Bronchial epithelial cell (primary cell): Measurements from ENCODE around the gene PPARGC1A. TPM values are rescaled to one million over a fixed set of nuclear protein-coding genes. Genes with fewer than 3 reads are reported as not detected.

Experiments
- DNase-seq: peaks from one replicate; pipeline ENCODE4 v3.0.0-alpha.2; 2010; ENCODE audit warnings: low read depth
- FAIRE-seq: peaks from 2 replicates; lab custom pipeline; 2011; peaks lifted over from hg19 to GRCh38; lab: Jason Lieb, UNC
- H3K27me3 ChIP-seq: 2 replicates; pipeline ENCODE4 v1.5.1; 2011; ENCODE audit warnings: low read length; ENCODE audit not compliant: control insufficient read depth, insufficient read depth
- H3K36me3 ChIP-seq: 2 replicates; pipeline ENCODE4 v1.5.1; 2011; ENCODE audit warnings: low read length; ENCODE audit not compliant: control insufficient read depth, insufficient read depth
- H3K4me3 ChIP-seq: 2 replicates; pipeline ENCODE4 v1.5.1; 2011; ENCODE audit warnings: mild to moderate bottlenecking, low read depth, low read length, control low read depth
- CTCF ChIP-seq: IDR thresholded peaks from 2 replicates; pipeline ENCODE4 v1.5.1; 2011; ENCODE audit warnings: mild to moderate bottlenecking, moderate library complexity, low read length, control low read depth, inconsistent platforms; ENCODE audit not compliant: insufficient read depth, severe bottlenecking
- total RNA-seq: library from RNA; depleted of rRNA; stranded (reverse); fragments of >200 nt; gene quantifications from 2 replicates; pipeline ENCODE4 v1.2.1, GENCODE V29; 2014

PPARGC1A gene
- total RNA-seq, 1 donor from 2014 or later = 1.6 TPM

GRCh38 chr4:23811161-23811560 is 78.7 kb downstream of the PPARGC1A start:
- no peak for TF ChIP-seq CTCF
- DNase-seq (no peak), FAIRE-seq (no peak)
- Histone ChIP-seq H3K36me3 (no peaks in the 10 kb centered on the region), H3K27me3 (no peaks in the 10 kb centered on the region), H3K4me3 (no peak overlapping the region)

- no peak for FAIRE-seq
- DNase-seq = no peak
- Histone ChIP-seq H3K27me3 (no peaks in the 10 kb centered on the region), H3K4me3 (no peak overlapping the region), H3K36me3 (no peaks in the 10 kb centered on the region)
- TF ChIP-seq CTCF = no peak
Observed at GRCh38 chr4:23805450-23805851, 84.4 kb downstream of the PPARGC1A start.

DNA sequence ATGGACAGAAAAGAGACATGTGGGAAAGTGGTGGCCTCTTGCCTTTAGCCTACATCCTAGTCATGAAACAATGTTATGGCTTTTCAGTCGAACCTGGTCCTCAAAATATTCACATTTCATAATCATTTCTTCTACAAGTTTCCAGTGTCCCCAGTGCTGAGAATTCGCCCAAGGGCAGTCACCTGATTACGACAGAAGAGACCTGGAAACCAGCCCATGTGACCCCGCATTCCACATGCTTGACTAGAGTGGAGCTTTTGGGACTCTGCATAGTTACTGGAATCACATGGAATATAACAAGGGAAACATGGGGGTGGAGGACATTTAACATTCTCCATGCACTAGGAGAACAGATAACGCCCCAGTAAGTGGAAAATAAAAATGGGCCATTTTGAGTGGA is 100.1 kb downstream of the PPARGC1A start:
- DNase-seq (no peak), FAIRE-seq (no peak)
- H3K4me3 ChIP-seq = no peak overlapping the region
- no peaks in the 10 kb centered on the region for H3K36me3 ChIP-seq
- TF ChIP-seq CTCF = no peak
- H3K27me3 ChIP-seq = no peaks in the 10 kb centered on the region

GRCh38 chr4:23788460-23788859 is 101.4 kb downstream of the PPARGC1A start:
- DNase-seq = peak; percentile 51
- Histone ChIP-seq H3K36me3 (no peaks in the 10 kb centered on the region), H3K27me3 (no peaks in the 10 kb centered on the region), H3K4me3 (no peak overlapping the region)
- TF ChIP-seq CTCF = no peak
- no peak for FAIRE-seq

DNA sequence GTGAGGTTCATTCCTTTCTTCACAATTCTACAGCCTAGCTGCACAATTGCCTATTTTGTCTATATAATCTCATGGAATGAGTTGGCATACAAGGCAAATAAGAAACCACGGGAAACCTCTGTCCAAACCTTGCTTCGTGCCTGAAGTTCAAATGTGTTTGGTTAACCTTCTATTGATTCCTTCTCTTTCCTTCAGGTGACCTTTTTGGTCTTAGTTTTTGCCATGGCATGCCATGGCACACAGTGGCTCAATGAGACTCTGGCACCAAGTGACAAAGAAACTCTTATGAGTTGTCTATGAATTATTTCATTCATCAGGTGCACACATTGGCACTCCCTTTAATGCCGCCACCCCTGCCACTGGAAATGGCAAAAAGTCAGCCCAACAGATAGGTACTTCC is 101.8 kb downstream of the PPARGC1A start:
- FAIRE-seq = no peak

More for the DNA sequence above, 101.8 kb downstream of the PPARGC1A start:
- TF ChIP-seq CTCF = no peak
- no peaks in the 10 kb centered on the region for H3K27me3 ChIP-seq
- H3K36me3 ChIP-seq = no peaks in the 10 kb centered on the region
- no peak for DNase-seq
- H3K4me3 ChIP-seq = no peak overlapping the region
